ENCODE data around the gene NUP210L.
"Not testable (repeated sequence)": the region's sequence is repeated elsewhere in the genome, so short reads cannot be mapped to it uniquely, and the experiment has no call there.

The NUP210L gene

DNA sequence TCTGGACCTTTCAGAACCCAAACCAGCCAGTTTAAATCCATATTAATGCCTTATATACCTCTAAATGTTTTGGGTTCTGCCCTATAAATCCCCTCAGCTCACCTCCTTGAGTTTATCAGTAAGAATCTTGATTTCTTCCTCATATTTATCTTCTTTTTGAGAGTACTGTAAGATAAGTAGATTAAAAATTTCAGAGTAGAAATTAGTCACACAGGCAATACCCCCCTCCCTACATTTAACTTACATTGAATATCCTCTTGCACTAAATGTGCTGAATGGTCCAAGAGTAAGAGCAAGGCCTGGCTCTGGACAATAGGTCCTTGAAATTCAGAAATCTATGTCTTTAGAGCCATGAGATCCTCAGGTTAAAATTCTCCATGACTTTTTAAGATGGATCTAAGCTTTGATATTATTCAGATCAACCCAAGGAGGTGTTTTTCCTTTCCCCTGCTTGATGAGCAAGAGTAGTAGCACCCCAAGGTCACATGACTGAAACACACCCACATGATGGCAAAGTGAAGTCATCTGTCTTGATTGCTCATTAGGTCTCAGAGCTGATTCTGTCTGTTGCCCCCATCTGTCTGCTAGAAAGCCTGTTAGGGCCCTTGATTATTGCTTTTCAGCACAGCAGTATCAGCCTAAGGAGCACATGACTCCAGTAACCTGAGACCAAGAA is 15.8 kb upstream of the NUP210L start:
- DNase-seq (ENCODE audit: low read depth, low spot score), result no peak

DNA sequence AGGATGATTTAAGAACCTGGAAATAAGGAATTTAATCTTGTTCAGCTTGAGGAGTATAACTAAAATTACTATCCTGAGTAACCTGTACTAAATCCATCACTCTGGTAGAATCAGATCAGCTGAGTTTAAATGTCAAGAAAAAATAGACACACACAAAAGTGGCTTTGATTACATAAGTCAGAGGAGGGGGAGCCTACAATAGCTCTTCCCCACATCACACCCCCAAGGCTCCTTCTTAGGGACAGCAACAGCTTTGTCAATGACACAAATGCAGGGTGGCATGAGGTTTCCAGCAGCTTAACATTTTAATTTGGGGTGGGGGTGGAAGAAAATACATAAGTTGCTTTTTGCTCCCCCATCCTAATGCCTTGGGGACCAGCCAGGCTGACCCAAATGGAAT is 12.6 kb upstream of the NUP210L start:
- no peak for DNase-seq (ENCODE audit: low read depth, low spot score)

DNA sequence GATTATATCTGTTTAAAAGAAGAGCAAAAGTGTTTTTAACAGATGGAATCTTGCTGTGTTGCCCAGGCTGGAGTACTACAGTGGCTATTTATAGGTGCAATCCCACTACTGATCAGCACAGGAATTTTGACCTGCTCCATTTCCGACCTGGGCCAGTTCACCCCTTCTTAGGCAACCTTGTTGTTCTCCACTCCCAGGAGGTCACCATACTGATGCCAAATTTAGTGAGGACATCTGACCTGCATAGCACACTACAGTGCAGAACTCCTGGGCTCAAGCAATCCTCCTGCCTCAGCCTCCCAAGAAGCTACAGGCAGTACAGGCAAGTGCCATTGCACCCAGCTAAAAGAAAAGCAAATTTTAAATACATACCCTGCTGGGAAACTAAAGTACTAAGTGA is 11.3 kb upstream of the NUP210L start:
- no peak for DNase-seq (ENCODE audit: low read depth, low spot score)

DNA sequence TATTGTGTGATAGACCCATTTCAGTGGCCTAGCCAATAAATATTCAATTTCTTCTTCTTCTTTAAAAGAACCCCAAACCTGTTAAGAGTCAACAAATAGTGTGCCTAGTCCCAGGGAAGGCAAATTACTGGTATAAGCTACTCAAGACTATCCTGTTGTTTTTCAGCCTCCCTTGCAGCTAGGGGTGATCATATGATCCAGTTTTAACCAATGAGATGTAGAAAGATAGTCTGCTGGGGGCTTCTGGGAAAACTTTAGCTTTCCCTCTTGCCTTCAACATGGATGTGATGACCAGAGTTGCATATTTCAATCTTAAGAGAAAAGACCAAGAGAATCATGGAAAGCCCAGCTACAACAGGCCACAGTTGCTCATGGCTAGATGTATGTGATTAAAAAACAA is 4.7 kb upstream of the NUP210L start:
- DNase-seq (ENCODE audit: low read depth, low spot score), result no peak

DNA sequence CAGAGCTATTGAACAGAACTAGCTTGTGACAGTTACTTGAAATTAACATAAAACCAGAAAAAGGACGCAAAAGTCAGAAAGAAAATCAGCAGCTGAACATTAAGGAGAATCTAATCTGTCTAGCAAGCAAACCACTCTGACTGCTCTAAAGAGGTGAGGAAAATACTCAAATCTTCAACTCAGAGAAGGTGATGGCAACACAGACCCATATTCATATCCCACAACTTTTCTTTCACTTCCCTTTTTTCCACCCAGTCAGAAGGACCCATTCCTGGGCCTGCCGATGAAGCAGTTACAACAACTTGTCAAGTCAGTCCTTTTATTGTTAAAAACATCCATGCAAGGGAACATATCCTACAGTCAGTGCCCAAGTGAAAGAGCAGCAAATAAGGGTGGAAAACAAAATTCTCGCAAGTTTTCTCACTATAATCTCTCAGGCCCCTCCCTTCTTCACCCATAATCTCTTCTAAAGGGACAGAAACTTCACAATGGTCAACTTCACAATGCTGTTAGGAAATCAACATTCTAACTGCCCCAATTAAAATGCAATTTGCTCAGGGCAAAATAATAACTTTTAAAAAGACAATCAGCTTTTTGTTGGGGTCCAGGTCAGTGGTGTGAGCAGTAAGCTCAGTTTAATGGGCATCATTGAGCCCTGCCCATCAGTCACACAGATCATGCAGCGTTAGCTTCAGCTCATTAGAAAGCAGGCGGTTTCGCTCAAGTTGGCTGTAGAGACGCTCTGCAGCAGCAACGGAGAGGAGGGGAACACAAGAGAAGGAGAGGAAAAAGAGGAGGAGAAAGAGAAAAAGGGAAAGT is 3.6 kb upstream of the NUP210L start:
- no peak for DNase-seq (ENCODE audit: low read depth, low spot score)

DNA sequence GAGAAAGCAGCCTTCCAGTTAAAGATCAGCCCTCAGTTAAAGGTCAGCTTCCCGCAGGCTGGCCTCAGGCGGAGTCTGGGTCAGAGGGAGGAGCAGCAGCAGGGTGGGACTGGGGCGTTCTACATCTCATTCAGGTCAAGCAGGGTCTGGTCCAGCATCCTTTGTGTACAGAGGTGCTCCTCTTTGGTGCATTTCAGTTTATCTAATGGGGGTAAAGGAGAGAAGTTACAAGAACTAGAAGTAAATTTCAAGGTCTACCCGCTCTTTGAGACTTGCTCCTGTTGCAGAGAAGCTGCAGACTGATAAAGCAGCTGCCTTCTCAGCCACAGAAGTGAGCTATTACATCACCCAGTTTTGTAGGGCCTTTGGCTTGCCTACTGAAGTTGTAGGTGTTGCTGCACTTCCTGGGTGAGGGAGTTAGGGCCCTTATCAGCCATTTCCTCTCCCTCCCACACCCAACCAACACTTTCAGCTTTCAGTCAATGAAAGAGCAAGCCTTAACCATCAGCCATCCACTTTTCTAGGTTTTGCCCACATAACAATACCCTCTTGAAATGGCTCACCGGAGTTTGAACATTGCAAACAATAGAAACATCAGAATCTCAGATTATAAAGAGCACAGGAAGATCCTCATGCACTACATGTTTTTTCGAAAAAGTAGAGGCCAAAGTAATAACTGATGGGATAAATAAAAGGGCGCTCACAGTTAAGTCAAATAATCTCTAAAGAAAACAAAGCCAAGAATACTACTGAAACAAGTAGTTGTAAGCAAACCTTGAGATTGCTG is 2.8 kb upstream of the NUP210L start:
- DNase-seq (ENCODE audit: low read depth, low spot score), result peak; percentile 86

DNA sequence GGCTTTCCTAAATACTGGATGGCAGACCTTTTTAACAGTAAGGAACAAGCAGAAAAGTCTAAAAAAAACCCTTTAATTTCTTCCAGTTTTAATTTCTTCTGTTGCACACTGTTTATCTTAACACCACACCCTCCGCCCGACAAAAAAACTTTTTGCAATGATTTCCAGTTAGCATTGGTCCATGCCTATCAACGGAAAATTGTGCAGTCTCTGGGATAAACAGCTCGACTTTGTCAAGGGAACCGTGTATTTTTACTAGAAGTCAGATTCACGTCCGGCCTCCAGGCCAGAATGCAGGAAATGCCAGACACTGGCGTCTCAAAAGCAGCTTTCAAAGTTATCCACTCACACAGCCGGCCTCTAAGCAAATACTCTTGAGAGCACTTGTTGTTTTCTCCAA is 378 bp upstream of the NUP210L start:
- DNase-seq (ENCODE audit: low read depth, low spot score), result peak; percentile 10

DNA sequence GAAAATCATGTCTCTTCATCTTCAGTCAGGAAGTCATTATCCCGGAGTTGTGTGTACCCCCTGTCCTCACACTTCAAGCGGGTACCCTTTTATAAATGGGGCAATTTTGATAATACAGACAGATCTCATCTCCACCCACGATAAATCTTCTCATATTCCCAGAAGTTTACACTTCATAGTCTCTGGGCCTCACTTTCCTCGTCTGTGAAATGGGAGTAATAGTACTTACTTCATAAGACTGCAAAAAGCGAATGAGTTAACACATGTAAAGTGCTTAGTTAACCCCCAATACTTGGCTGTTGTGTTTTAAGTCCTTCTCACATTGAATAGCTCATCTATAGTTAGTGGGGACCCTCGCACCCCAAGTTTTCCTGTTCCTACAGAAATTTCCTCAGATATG is 820 bp downstream of the NUP210L start:
- DNase-seq (ENCODE audit: low read depth, low spot score), result no peak

DNA sequence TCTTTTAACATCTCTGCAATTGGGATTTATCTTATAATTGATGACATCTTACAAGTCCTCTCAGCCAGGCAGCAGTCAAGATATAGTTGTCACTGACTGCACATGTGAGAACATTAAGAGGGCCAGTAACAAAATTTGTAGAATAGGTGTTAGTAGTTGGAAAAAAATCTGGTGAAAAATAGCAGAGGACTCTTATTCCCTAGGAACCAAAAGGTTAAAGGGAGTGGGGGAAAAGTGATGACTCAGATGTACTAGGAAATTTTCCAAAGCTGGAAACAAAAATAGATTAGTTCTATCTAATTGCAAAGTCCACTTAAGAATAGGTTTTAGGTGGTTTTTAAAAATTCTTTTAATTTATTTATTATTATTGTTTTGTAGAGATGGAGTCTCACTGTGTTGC is 3.6 kb downstream of the NUP210L start:
- no peak for DNase-seq (ENCODE audit: low read depth, low spot score)

DNA sequence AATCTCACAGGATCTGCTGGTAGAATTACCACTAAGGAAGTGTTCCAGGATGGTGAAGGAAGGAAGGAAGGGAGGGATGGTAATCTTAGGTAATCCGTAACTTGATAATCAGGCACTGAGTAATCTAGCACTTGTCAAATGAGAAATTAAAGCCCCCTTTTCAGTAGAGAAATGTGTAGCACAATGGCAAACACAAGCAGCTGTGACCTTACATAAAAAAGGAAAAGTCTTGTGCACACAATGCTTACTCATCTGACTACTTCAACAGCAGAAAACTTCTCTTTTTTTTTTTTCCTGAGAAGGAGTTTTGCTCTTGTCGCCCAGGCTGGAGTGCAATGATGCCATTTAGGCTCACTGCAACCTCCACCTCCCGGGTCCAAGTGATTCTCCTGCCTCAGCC is 6.1 kb downstream of the NUP210L start:
- no peak for DNase-seq (ENCODE audit: low read depth, low spot score)

DNA sequence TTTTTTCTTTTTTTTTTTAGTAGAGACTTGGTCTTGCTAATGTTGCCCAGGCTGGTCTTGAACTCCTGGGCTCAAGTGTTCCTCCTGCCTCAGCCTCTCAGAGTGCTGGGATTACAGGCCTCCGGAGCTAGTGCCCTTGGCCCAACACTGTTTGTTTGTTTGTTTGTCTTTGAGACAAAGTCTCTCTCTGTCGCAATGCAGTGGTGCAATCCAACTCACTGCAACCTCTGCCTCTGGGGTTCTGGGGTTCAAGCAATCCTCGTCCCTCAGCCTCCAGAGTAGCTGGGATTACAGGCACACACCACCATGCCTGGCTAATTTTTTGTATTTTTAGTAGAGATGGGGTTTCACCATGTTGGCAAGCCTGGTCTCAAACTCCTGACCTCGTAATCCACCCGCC is 7.4 kb downstream of the NUP210L start:
- DNase-seq (ENCODE audit: low read depth, low spot score), result not testable (repeated sequence)

DNA sequence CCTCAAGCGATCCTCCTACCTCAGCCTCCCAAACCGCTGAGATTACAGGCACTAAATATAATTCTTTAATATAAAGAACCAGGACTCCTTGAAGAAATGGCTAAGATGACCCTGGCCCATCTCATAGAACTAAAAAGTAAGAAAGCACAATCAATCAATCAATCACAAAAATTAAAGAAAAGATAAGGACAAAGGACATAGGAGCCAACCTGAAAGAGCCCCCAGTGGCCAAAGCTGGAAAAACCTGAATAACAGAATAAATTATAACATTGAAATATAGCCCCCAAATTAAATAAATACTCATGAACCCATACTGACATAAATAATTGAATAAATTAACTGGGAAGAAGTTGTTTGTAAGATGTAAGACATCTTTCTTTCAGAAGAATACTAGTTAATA is 8.9 kb downstream of the NUP210L start:
- no peak for DNase-seq (ENCODE audit: low read depth, low spot score)

DNA sequence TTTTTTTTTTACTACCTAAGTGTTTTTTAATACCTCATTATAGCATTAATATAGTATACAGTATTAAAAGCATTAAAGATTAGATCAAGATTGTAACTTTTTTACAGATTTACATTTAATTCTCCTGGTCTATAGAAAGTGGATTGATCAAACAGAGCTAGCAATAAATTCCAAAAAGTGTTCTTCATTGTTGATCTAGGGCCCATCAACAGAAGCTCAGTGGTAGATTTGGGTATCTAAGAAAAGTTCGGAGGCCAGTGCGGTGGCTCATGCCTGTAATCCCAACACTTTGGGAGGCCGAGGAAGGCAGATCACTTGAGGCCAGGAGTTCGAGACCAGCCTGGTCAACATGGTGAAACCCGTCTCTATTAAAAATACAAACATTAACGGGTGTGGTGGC is 12.5 kb downstream of the NUP210L start:
- DNase-seq (ENCODE audit: low read depth, low spot score), result no peak

DNA sequence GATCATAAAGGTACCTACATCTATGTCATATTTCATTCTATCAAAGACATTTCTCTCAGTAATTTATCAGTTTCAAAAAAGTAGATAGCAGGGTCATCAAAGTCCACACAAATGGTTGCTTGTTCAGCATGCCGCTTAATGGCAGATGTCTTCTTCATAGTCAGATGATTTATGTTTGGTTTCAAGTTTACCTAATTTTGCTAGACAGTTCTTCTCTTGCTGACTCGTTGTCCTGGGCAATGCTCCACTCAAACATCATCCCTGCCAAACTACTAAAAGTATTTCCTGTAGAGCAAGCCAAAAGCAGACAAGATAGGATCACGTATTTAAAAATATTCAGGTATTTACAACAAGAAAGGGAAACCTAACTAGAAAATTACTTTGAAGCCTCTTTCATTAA is 13.6 kb downstream of the NUP210L start:
- DNase-seq (ENCODE audit: low read depth, low spot score), result no peak

DNA sequence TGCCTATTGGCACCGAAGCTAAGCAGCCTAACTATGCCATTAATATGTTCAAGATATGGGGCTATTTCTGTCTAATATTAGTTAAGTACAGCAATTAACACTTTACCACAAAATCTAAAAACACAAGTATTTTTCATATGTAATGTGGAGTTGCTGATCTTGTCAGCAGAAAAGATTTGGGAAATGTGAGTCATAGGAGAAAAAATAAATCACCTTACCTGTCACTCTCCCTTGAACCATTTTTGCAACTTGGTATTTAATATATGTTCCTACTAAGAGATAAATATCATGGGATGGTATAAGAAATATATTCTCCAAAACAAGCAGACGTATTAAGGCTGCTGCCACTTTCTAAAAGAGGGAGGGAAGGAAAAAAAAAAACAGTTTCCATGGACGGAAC is 17.0 kb downstream of the NUP210L start:
- DNase-seq (ENCODE audit: low read depth, low spot score), result no peak

DNA sequence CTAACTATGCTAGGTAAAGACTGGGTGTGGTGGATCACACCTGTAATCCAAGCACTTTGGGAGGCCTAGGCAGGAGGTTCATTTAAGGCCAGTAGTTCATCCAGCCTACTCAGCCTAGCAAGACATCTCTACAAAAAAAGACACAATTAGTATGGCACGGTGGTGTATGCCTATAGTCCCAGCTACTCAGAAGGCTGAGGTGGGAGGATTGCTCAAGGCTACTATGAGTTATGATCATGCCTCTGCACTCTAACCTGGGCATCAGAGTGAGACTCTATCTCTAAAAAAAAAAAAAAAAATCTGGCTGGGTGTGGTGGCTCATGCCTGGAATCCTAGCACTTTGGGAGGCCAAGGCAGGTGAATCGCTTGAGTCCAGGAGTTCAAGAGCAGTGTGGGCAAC is 21.6 kb downstream of the NUP210L start:
- DNase-seq (ENCODE audit: low read depth, low spot score), result no peak

DNA sequence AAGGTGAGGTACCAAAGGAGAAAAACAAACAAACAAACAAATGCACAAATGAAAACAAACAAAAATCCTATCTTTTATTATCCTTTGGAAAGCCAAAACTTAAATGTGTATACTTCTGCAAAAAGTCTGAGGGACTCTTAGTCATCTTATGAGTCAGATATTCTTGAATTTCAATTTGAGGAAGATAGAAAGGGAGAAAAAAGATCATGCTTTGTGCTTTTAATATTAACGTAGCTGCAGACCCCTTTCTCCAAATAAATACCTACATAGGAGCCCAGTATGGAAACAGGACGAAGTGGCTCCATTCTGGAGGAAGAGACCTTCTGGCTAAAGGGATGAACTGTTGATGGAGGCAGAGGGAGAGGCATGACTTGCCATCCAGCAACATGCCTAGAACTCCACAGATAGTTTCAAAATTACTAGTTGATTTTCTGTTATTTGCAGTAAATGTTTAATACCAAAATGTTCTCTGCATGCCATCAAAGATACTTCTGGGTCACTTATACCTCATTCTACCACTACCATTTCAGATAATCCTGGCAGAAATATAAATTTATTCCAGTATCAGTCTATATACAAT is 25.4 kb downstream of the NUP210L start:
- no peak for DNase-seq (ENCODE audit: low read depth, low spot score)

DNA sequence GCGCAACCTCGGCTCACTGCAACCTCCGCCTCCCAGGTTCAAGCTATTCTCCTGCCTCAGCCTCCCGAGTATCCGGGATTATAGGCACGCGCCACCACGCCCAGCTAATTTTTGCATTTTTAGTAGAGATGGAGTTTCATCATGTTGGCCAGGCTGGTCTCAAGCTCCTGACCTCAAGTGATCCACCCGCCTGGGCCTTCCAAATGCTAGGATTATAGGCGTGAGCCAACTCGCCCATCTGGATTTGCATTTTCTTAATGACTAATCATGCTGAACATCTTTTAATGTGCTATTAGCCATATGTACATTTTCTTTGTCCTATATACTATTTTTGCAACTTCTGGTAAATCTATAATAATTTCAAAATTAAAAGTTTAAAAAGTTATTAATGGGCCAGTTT is 31.7 kb downstream of the NUP210L start:
- not testable (repeated sequence) for DNase-seq (ENCODE audit: low read depth, low spot score)

DNA sequence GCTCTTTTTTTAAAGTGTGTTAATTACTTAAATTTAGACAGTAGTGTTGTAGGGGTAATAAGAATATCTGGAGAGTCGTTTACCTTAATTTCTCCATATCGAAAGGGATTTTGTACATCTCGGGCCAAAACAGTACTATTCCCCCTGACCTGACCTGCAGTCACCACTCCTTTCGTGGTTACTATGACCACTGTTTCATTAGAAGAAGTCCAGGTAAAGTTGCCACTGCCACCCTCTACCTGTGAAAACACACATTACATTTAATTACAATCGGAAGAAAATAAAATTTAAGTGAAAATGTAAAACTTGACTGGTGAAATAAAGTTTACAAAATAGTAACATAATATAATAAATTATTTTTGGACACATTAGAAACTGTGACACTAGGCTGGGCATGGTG is 37.2 kb downstream of the NUP210L start:
- no peak for DNase-seq (ENCODE audit: low read depth, low spot score)

DNA sequence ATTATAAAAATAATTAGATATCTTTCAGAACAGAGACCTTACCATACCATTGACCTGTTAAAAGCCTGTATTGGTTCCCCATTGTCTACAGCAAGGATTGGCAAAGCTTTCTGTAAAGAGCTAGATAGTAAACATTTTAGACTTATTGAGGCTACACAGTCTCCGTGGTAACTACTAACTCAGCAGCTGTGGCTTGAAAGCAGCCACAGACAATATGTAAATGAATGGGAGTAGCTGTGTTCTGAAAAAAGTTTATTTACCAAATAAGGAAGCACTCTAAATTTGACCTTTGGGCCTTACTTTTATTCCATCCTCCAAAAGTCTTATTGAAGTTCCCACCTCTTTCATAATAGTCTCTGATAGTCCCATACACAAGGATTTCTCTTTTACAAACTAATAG is 39.7 kb downstream of the NUP210L start:
- DNase-seq (ENCODE audit: low read depth, low spot score), result no peak

DNA sequence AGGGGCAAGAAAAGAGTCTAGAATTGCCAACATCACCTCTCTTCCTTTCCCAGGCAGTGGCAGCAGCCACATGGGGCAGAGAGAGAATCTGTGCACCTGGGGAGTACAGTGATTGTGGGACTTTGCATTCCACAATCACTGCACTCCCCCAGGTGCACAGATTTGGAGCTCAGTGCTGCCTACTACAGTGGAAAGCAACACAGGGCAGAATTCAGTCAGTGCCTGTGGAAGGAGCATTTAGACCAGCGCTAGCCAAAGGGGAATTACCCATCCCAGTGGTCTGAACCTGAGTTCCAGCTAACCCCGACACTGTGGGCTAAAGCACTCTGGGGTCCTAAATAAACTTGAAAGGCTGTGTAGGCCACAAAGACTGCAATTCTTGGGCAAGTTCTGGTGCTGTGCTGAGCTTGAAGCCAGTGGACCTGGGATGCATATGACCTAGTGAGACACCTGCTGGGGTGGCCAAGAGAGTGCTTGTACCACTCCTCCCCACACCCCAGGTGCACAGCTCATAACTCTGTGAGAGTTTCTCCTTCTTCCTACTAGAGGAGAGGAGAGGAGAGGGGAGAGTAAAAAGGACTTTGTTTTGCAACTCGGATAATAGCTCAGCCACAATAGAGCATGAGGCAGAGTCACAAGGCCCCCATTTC is 50.3 kb downstream of the NUP210L start:
- peak; percentile 42 for DNase-seq (ENCODE audit: low read depth, low spot score)

DNA sequence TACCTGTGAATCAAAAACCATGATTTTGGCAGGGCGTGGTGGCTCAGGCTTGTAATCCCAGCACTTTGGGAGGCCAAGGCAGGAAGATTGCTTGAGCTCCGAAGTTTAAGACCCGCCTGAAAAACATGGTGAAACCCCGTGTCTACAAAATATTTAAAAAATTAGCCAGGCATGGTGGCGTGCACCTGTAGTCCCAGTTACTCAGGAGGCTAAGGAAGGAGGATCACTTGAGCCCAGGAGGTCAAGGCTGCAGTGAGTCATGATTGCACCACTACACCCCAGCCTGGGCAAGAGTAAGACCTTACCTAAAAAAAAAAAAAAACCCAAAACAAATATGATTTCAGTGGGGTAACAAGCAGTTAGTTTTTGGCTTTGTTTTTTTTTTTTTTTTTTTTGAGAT is 54.7 kb downstream of the NUP210L start:
- DNase-seq (ENCODE audit: low read depth, low spot score), result not testable (repeated sequence)
